HepG2 (cell line): ENCODE measurements around the gene IGDCC3. TPM values are rescaled to one million over a fixed set of nuclear protein-coding genes. Genes with fewer than 3 reads are reported as not detected.

Experiments used
- ATF2 ChIP-seq: sonication (generic); formaldehyde crosslinking; IDR thresholded peaks from 2 replicates; pipeline ENCODE4 v1.4.0; 2020; ENCODE audit warnings: missing genetic modification reagents
- DRAP1 ChIP-seq: IDR thresholded peaks from 2 replicates; pipeline ENCODE4 v1.6.1; 2016; ENCODE audit warnings: missing genetic modification reagents, missing compliant biosample characterization
- KAT7 ChIP-seq: IDR thresholded peaks from 2 replicates; pipeline ENCODE4 v1.6.1; 2018; ENCODE audit warnings: borderline replicate concordance, missing compliant biosample characterization
- KMT2A ChIP-seq: sonication (generic); formaldehyde crosslinking; IDR thresholded peaks from 2 replicates; pipeline ENCODE4 v1.4.0; 2020; ENCODE audit warnings: missing genetic modification reagents
- PAF1 ChIP-seq: IDR thresholded peaks from 2 replicates; pipeline ENCODE4 v1.6.1; 2016; ENCODE audit warnings: missing genetic modification reagents, missing compliant biosample characterization
- RFXANK ChIP-seq: IDR thresholded peaks from 2 replicates; pipeline ENCODE4 v1.6.1; 2016
- UBTF ChIP-seq: sonication (generic); formaldehyde crosslinking; IDR thresholded peaks from 2 replicates; pipeline ENCODE4 v1.4.0; 2020; ENCODE audit warnings: mild to moderate bottlenecking, missing genetic modification reagents
- ZNF572 ChIP-seq: sonication (generic); formaldehyde crosslinking; IDR thresholded peaks from 2 replicates; pipeline ENCODE4 v1.5.1; 2020; ENCODE audit warnings: mild to moderate bottlenecking, missing genetic modification reagents
- ZSCAN20 ChIP-seq: sonication (generic); formaldehyde crosslinking; IDR thresholded peaks from 2 replicates; pipeline ENCODE4 v1.4.0; 2020; ENCODE audit warnings: missing genetic modification reagents, mild to moderate bottlenecking, borderline replicate concordance
- polyA plus RNA-seq, 8 experiments: library from polyadenylated mRNA; depleted of rRNA in 3 of 8; stranded (reverse) in 7 of 8; unstranded in 1 of 8; fragments of >200 nt; fragmentation: Illumina TruSeq in 4 of 8; extraction: Trizol in 4 of 8; gene quantifications; 2 replicates each; pipeline versions ENCODE4 v1.2.1 to v1.2.3, GENCODE V29; 2011 to 2016; ENCODE audit warnings: low read depth in 4 of 8, missing spikeins in 1 of 8, mixed read lengths in 1 of 8; ENCODE audit not compliant: insufficient read depth in 1 of 8
- total RNA-seq, 5 experiments: library from RNA; depleted of rRNA; stranded (reverse); fragments of >200 nt; fragmentation: Illumina TruSeq; extraction: Trizol; gene quantifications; 2 replicates each; pipeline ENCODE4 v1.2.3, GENCODE V29; 2016; ENCODE audit warnings: low read depth in 1 of 5
- TF ChIP-seq, protein P1 (sequence below): sonication (generic); formaldehyde crosslinking; IDR thresholded peaks from 2 replicates; pipeline ENCODE4 v1.4.0; 2020; ENCODE audit warnings: missing genetic modification reagents
- TF ChIP-seq, protein P2 (sequence below): sonication (generic); formaldehyde crosslinking; IDR thresholded peaks from one replicate; pipeline ENCODE4 v1.5.1; 2020; ENCODE audit warnings: mild to moderate bottlenecking, missing genetic modification reagents; ENCODE audit errors: not compliant biosample characterization
- TF ChIP-seq, protein P3 (sequence below): sonication (generic); formaldehyde crosslinking; IDR thresholded peaks from 2 replicates; pipeline ENCODE4 v1.5.1; 2020; ENCODE audit warnings: missing genetic modification reagents, mild to moderate bottlenecking, borderline replicate concordance

Gene IGDCC3
- total and polyA plus RNA-seq, 2 of the 13 experiments (the other 11 are each of a cell fraction or from before 2014, with no cell fraction given), result 30.1 to 51.8 TPM

- TF ChIP-seq, protein P1, sequence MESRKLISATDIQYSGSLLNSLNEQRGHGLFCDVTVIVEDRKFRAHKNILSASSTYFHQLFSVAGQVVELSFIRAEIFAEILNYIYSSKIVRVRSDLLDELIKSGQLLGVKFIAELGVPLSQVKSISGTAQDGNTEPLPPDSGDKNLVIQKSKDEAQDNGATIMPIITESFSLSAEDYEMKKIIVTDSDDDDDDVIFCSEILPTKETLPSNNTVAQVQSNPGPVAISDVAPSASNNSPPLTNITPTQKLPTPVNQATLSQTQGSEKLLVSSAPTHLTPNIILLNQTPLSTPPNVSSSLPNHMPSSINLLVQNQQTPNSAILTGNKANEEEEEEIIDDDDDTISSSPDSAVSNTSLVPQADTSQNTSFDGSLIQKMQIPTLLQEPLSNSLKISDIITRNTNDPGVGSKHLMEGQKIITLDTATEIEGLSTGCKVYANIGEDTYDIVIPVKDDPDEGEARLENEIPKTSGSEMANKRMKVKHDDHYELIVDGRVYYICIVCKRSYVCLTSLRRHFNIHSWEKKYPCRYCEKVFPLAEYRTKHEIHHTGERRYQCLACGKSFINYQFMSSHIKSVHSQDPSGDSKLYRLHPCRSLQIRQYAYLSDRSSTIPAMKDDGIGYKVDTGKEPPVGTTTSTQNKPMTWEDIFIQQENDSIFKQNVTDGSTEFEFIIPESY (CRISPR knock-in tag), result no peak; the same call in 1 of the 2 replicates
- TF ChIP-seq PAF1 (CRISPR knock-in tag) (no peak), UBTF (CRISPR knock-in tag) (peak; percentile 97), ZSCAN20 (CRISPR knock-in tag) (peak; percentile 83; the same call in 1 of the 2 replicates), KAT7 (CRISPR knock-in tag) (peak; percentile 76; the same call in 1 of the 2 replicates), KMT2A (CRISPR knock-in tag) (no peak), ATF2 (CRISPR knock-in tag) (0 out of 2 replicates have a peak, but pooled peaks have one; percentile 11), ZNF572 (CRISPR knock-in tag) (peak; percentile 90; the same call in 1 of the 2 replicates), RFXANK (CRISPR knock-in tag) (0 out of 2 replicates have a peak, but pooled peaks have one; percentile 17), DRAP1 (CRISPR knock-in tag) (no peak)
- TF ChIP-seq, protein P2, sequence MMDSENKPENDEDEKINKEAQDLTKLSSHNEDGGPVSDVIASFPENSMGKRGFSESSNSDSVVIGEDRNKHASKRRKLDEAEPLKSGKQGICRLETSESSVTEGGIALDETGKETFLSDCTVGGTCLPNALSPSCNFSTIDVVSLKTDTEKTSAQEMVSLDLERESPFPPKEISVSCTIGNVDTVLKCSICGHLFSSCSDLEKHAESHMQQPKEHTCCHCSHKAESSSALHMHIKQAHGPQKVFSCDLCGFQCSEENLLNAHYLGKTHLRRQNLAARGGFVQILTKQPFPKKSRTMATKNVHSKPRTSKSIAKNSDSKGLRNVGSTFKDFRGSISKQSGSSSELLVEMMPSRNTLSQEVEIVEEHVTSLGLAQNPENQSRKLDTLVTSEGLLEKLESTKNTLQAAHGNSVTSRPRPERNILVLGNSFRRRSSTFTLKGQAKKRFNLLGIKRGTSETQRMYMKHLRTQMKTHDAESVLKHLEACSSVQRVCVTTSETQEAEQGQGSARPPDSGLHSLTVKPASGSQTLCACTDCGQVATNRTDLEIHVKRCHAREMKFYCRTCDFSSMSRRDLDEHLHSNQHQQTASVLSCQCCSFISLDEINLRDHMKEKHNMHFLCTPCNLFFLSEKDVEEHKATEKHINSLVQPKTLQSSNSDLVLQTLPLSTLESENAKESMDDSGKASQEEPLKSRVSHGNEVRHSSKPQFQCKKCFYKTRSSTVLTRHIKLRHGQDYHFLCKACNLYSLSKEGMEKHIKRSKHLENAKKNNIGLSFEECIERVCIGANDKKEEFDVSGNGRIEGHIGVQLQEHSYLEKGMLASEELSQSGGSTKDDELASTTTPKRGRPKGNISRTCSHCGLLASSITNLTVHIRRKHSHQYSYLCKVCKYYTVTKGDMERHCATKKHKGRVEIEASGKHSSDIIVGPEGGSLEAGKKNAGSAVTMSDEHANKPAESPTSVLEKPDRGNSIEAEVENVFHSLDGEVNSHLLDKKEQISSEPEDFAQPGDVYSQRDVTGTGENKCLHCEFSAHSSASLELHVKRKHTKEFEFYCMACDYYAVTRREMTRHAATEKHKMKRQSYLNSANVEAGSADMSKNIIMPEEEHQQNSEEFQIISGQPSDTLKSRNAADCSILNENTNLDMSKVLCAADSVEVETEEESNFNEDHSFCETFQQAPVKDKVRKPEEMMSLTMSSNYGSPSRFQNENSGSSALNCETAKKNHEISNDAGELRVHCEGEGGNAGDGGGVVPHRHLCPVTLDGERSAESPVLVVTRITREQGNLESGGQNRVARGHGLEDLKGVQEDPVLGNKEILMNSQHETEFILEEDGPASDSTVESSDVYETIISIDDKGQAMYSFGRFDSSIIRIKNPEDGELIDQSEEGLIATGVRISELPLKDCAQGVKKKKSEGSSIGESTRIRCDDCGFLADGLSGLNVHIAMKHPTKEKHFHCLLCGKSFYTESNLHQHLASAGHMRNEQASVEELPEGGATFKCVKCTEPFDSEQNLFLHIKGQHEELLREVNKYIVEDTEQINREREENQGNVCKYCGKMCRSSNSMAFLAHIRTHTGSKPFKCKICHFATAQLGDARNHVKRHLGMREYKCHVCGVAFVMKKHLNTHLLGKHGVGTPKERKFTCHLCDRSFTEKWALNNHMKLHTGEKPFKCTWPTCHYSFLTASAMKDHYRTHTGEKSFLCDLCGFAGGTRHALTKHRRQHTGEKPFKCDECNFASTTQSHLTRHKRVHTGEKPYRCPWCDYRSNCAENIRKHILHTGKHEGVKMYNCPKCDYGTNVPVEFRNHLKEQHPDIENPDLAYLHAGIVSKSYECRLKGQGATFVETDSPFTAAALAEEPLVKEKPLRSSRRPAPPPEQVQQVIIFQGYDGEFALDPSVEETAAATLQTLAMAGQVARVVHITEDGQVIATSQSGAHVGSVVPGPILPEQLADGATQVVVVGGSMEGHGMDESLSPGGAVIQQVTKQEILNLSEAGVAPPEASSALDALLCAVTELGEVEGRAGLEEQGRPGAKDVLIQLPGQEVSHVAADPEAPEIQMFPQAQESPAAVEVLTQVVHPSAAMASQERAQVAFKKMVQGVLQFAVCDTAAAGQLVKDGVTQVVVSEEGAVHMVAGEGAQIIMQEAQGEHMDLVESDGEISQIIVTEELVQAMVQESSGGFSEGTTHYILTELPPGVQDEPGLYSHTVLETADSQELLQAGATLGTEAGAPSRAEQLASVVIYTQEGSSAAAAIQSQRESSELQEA, result peak; percentile 88
- TF ChIP-seq, protein P3, sequence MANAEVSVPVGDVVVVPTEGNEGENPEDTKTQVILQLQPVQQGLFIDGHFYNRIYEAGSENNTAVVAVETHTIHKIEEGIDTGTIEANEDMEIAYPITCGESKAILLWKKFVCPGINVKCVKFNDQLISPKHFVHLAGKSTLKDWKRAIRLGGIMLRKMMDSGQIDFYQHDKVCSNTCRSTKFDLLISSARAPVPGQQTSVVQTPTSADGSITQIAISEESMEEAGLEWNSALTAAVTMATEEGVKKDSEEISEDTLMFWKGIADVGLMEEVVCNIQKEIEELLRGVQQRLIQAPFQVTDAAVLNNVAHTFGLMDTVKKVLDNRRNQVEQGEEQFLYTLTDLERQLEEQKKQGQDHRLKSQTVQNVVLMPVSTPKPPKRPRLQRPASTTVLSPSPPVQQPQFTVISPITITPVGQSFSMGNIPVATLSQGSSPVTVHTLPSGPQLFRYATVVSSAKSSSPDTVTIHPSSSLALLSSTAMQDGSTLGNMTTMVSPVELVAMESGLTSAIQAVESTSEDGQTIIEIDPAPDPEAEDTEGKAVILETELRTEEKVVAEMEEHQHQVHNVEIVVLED (CRISPR knock-in tag), result peak; percentile 65; the same call in 1 of the 2 replicates
Observed at GRCh38 chr15:65286069-65286703, 91.6 kb downstream of the IGDCC3 start (continued).
